DND-41 (cell line): ENCODE results near the gene EXTL2.
A peak's percentile ranks its signal among the peaks of the same experiment; 100 is the strongest.

Source experiments
- ATAC-seq: fragments of 200-7000 bp; cut with Tn5 transposase; 3 replicates; pipeline ENCODE4 v1.9.1; 2021; ENCODE audit warnings: low read depth; ENCODE audit not compliant: insufficient read depth
- DNase-seq: peaks from one replicate; pipeline ENCODE4 v3.0.0-alpha.2; 2020
- H2AFZ ChIP-seq: 2 replicates; pipeline ENCODE4 v1.6.0; 2012; ENCODE audit warnings: low read depth, low read length
- H3K27ac ChIP-seq: 2 replicates; pipeline ENCODE4 v1.5.1; 2012; ENCODE audit warnings: low read length, inconsistent platforms
- H3K27me3 ChIP-seq: fragments of 200-600 bp; sonication (generic); 2 replicates; pipeline ENCODE4 v1.6.0; 2012; ENCODE audit warnings: low read length, mild to moderate bottlenecking, inconsistent platforms; ENCODE audit not compliant: insufficient read depth, poor library complexity
- H3K36me3 ChIP-seq: 2 replicates; pipeline ENCODE4 v1.5.1; 2012; ENCODE audit warnings: low read length, inconsistent platforms; ENCODE audit not compliant: insufficient read depth
- H3K4me1 ChIP-seq: 2 replicates; pipeline ENCODE4 v1.5.1; 2012; ENCODE audit warnings: mild to moderate bottlenecking, low read length; ENCODE audit not compliant: insufficient read depth
- H3K4me2 ChIP-seq: 2 replicates; pipeline ENCODE4 v1.6.0; 2012; ENCODE audit warnings: mild to moderate bottlenecking, moderate library complexity, low read length, inconsistent platforms; ENCODE audit not compliant: insufficient read depth
- H3K4me3 ChIP-seq, 2 experiments: fragments of 200-600 bp in 1 of 2; shearing (Covaris generic) in 1 of 2; 2 replicates each; pipeline ENCODE4 v1.5.1; 2012 to 2016; ENCODE audit warnings: inconsistent platforms in 2 of 2, low read length in 2 of 2, mild to moderate bottlenecking in 2 of 2, low read depth in 1 of 2, moderate library complexity in 1 of 2
- H3K79me2 ChIP-seq: 2 replicates; pipeline ENCODE4 v1.6.0; 2012; ENCODE audit warnings: low read length, inconsistent platforms; ENCODE audit not compliant: insufficient read depth
- H3K9ac ChIP-seq: 2 replicates; pipeline ENCODE4 v1.6.0; 2012; ENCODE audit warnings: low read depth, mild to moderate bottlenecking, inconsistent platforms, low read length, moderate library complexity
- H3K9me3 ChIP-seq: 2 replicates; pipeline ENCODE4 v1.5.1; 2012; ENCODE audit warnings: low read length, moderate library complexity, mild to moderate bottlenecking, inconsistent platforms; ENCODE audit not compliant: insufficient read depth, severe bottlenecking
- H4K20me1 ChIP-seq: 2 replicates; pipeline ENCODE4 v1.6.0; 2012; ENCODE audit warnings: low read length; ENCODE audit not compliant: insufficient read depth
- EZH2 ChIP-seq: IDR thresholded peaks from 3 replicates; pipeline ENCODE4 v1.6.1; 2012; ENCODE audit warnings: borderline replicate concordance, low read depth, mild to moderate bottlenecking, moderate library complexity, low read length, inconsistent platforms; ENCODE audit not compliant: severe bottlenecking
- TF ChIP-seq, protein P1 (sequence below): IDR thresholded peaks from 2 replicates; pipeline ENCODE4 v1.5.1; 2012; ENCODE audit warnings: borderline replicate concordance, low read length, moderate library complexity, mild to moderate bottlenecking; ENCODE audit not compliant: poor library complexity, severe bottlenecking; ENCODE audit errors: extremely low read depth

EXTL2 gene

GRCh38 chr1:100868364-100868995 is 26.2 kb downstream of the EXTL2 start:
- Histone ChIP-seq H3K9ac (no peak overlapping the region), H3K9me3 (no peaks in the 10 kb centered on the region), H4K20me1 (no peaks in the 10 kb centered on the region), H3K4me2 (no peak overlapping the region), H3K4me1 (peaks cover 16% of the 10 kb centered on the region), H3K36me3 (peaks cover 4% of the 10 kb centered on the region; the same call in 1 of the 2 replicates), H2AFZ (no peak overlapping the region), H3K79me2 (no peaks in the 10 kb centered on the region), H3K4me3 (no peak overlapping the region), H3K27ac (no peak overlapping the region), H3K27me3 (no peaks in the 10 kb centered on the region)
- DNase-seq = no peak
- TF ChIP-seq EZH2 = no peak
- TF ChIP-seq, protein P1, sequence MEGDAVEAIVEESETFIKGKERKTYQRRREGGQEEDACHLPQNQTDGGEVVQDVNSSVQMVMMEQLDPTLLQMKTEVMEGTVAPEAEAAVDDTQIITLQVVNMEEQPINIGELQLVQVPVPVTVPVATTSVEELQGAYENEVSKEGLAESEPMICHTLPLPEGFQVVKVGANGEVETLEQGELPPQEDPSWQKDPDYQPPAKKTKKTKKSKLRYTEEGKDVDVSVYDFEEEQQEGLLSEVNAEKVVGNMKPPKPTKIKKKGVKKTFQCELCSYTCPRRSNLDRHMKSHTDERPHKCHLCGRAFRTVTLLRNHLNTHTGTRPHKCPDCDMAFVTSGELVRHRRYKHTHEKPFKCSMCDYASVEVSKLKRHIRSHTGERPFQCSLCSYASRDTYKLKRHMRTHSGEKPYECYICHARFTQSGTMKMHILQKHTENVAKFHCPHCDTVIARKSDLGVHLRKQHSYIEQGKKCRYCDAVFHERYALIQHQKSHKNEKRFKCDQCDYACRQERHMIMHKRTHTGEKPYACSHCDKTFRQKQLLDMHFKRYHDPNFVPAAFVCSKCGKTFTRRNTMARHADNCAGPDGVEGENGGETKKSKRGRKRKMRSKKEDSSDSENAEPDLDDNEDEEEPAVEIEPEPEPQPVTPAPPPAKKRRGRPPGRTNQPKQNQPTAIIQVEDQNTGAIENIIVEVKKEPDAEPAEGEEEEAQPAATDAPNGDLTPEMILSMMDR = peak; percentile 70
- ATAC-seq = peak; percentile 54; the same call in 2 of the 3 replicates

DNA sequence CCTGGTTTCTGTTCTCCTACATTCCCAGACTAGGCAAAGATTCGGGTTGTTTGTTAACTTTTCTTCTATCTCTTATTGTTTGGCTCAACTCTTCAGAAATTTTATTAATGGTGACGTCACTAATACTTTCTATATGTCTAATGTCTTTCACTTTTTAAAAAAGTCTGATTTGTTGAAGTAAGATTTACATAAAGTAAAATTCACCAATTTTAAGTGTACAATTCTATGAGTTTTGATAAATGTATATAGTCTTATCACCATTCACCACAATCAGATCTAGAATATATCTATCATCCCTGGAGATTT is 27.8 kb downstream of the EXTL2 start:
- Histone ChIP-seq H2AFZ (no peak overlapping the region), H4K20me1 (no peaks in the 10 kb centered on the region), H3K9me3 (no peaks in the 10 kb centered on the region)

GRCh38 chr1:100866041-100866900 is 28.4 kb downstream of the EXTL2 start:
- H3K9ac ChIP-seq = no peak overlapping the region
- no peak for TF ChIP-seq EZH2
- TF ChIP-seq, protein P1 = peak; percentile 73
- no peak overlapping the region for H3K27ac ChIP-seq
- DNase-seq (no peak), ATAC-seq (peak; percentile 59; the same call in 2 of the 3 replicates)
- H3K27me3 ChIP-seq = no peaks in the 10 kb centered on the region
- no peak overlapping the region for H3K4me2 ChIP-seq
- no peaks in the 10 kb centered on the region for H3K9me3 ChIP-seq
- H3K79me2 ChIP-seq = no peaks in the 10 kb centered on the region
- H3K36me3 ChIP-seq = no peaks in the 10 kb centered on the region
- no peak overlapping the region for H3K4me3 ChIP-seq
- no peaks in the 10 kb centered on the region for H4K20me1 ChIP-seq
- H3K4me1 ChIP-seq = peaks cover 9% of the 10 kb centered on the region
- H2AFZ ChIP-seq = no peak overlapping the region

More for the DNA sequence above, 27.8 kb downstream of the EXTL2 start:
- Histone ChIP-seq H3K27me3 (no peaks in the 10 kb centered on the region), H3K36me3 (no peaks in the 10 kb centered on the region), H3K4me3 (no peak overlapping the region), H3K9ac (no peak overlapping the region), H3K27ac (no peak overlapping the region), H3K79me2 (no peaks in the 10 kb centered on the region), H3K4me2 (no peak overlapping the region), H3K4me1 (peaks cover 15% of the 10 kb centered on the region)
- ATAC-seq (no peak), DNase-seq (no peak)
- TF ChIP-seq EZH2 = no peak
- TF ChIP-seq, protein P1 = no peak
